Stimulated activated CD8-positive, alpha-beta memory T cell treated with anti-CD3 and anti-CD28 coated beads, Interleukin-4, amount 100 ng/mL, for 4 hours (primary cell): ENCODE results near the gene UPF1.

Source experiments
- DNase-seq, 2 donors: peaks; one replicate each; pipeline ENCODE4 v3.0.0-alpha.2; 2020; ENCODE audit warnings: low read depth in 2 of 2, low spot score in 1 of 2

UPF1 gene

DNA sequence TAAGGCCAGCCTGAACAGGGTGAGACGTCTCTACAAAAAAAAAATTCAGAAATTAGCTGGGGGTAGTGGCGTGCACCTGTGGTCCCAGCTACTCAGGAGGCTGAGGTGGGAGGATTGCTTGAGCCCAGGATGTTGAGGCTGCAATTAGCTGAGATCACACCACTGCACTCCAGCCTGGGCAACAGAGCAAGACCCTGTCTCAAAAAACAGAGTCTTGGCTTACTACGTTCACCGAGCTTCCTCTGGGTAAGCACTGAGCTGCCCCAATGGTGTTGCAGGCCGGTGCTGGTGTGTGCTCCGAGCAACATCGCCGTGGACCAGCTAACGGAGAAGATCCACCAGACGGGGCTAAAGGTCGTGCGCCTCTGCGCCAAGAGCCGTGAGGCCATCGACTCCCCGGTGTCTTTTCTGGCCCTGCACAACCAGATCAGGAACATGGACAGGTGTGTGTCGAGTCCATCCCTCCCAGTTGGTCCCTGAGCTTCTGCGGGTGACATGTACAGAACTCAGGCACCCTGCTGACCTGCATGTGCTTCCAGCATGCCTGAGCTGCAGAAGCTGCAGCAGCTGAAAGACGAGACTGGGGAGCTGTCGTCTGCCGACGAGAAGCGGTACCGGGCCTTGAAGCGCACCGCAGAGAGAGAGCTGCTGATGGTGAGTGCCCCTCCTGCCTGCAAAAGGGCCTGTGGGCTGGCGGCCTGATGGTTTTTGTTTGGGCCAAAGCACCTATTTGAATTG, 24.1 kb downstream of the UPF1 start:
- no peak for DNase-seq

DNA sequence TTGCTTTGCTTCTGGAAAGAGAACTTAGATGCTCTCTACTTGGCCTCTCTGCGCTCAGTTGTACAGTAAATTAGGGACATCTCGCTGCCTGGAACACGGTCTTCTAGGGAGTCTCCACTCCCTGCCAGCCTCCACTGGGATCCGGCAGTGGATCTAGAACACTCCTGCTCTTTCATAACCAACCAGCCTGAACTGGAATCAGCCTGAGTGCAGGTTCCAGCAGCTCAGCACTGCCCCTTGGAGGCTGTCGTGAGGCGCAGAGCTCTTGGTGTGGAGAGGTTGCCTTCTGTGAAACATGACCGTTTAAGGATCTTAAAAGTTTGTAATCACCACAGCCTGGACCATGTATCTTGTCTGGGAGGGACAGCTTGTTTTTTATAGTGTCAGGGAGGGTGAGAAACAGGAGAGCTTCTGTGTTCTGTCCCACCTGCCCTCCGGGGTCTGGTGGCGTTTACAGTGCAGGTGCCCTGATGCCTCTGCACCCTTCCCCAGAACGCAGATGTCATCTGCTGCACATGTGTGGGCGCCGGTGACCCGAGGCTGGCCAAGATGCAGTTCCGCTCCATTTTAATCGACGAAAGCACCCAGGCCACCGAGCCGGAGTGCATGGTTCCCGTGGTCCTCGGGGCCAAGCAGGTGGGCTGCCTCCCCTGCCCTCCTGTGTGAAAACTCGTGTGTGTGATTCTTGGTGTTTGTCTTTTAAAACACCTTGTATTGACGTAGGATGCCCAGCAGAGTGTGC, 24.8 kb downstream of the UPF1 start:
- no peak for DNase-seq

DNA sequence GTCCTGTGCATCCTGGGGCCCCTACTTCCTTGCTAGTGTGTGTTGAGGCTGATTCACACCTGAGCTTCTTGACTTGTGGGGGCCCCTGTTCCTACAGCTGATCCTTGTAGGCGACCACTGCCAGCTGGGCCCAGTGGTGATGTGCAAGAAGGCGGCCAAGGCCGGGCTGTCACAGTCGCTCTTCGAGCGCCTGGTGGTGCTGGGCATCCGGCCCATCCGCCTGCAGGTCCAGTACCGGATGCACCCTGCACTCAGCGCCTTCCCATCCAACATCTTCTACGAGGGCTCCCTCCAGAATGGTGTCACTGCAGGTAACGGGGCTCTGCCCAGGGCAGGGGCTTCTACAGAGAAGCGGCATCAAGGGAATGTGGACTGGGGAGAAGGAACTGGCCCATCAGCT, 25.5 kb downstream of the UPF1 start:
- no peak for DNase-seq

DNA sequence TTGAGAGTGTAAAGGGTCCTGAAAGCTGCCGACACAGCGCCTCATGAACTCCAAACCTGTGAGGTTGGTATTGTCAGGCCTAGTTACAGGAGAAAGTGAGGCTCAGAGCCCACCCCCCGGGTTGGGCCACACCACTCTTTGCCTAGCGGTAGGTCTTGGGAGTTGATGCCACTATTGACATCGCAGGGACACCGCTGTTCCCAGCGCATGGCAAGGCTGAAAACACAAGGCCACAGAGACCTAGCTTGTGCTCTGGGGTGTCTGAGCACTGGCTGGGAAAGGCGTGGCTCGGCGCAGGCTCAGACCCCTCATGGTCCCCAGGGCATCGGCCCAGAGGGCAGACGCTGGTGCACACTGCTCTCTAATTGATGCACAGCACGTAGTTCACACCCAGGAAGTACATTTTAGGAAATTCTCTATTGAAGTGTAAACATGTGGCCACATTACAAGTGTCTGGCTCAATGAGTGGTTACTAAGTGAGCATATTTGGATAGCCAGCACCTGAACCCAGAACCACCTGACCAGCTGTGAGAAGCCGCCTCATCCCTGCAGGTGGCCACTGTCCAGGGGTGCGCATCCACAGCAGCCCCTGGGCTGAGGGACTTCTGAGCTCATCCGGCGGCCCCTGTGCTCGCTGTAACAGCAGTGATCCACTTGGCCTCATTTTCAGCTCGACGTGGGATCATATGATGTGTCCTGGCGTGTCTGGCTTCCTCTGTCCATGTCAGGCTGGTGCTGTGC, 27.3 kb downstream of the UPF1 start:
- no peak for DNase-seq

DNA sequence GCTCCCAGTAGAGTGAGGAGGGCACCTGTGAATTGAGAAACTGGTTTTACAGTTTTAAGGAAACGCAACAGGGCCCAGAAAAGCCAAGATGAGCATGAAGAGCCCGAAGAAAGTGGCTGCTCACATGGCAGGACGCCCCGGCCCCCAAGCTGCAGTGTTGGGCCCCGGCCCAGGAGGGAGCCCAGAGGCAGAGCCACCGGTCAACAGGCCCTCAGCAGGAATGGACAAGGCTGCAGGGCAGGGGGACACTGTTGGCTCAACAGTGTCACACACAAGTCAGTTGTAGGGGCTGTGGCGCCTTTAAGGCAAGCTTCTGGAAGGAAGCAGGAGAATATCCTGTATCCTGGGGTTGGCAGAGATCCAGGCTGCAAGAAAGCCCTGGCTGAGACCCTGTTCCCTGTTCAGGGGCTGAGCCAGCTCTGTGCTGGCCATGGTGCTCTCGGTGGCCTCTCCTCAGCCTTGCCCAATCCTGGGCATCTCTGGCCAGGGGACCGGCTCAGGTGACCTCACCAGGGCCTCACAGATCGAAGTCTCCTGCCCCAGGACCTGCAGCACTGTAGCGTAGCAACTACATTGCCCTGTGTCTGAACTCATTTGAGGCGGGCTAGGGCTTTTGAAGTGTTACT, 28.0 kb downstream of the UPF1 start:
- DNase-seq: no peak

DNA sequence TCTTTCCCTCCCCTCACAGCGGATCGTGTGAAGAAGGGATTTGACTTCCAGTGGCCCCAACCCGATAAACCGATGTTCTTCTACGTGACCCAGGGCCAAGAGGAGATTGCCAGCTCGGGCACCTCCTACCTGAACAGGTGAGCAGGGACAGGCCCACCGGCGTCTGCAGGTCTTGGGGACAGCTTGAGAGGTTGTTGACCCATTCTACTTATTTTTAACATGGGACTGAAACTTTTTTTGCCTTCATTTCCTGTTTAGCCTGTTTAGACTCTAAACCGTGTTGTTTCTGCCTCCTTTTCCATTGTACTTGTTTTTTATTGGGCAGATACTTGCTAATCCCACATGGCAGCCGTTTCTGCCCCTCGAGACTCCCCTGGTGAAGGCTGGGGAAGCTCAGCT, 28.5 kb downstream of the UPF1 start:
- DNase-seq: no peak

DNA sequence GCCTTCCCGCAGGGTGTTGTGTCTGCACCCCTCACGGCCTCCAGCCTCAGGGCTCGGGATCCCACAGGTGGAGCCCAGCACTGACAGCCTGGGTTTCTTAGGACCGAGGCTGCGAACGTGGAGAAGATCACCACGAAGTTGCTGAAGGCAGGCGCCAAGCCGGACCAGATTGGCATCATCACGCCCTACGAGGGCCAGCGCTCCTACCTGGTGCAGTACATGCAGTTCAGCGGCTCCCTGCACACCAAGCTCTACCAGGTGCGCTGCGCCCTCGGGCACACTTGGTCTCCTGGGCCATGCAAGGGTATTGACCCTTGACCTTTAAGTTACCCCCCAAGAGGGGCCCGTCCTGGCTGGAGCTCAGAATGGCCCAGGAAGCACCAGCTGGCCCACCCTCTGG, 29.0 kb downstream of the UPF1 start:
- no peak for DNase-seq

DNA sequence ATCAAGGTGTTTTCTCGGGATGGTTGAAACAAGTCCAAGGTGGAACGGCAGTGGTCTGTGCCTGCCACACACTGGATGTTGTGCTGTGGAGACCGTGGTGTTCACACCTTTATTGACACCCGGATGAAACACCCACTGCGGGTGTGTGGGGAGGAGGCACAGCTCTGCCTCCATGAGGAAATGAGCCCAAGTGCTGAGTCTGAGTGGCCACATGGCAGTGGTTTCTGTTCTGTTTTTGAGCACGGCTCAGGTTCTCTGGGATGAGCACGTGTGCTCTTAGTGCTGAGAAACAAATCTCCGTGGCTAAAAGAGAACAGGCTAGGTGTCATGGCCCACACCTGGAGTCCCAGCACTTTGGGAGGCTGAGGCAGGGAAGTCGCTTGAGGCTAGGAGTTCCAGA, 29.5 kb downstream of the UPF1 start:
- no peak for DNase-seq

DNA sequence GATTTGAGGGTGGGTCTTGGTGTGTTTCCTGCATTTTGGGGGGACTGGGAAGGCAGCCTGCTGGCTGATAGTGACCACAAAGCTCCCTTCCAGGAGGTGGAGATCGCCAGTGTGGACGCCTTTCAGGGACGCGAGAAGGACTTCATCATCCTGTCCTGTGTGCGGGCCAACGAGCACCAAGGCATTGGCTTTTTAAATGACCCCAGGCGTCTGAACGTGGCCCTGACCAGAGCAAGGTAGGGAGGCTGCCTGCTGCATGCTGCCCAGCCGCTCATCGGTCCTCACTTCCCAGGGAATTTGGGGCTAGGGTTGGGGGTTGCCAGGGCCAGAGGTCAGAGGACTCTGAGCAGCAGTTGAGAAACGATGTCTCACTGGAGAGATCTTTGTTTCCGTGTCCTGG, 30.2 kb downstream of the UPF1 start:
- no peak for DNase-seq

DNA sequence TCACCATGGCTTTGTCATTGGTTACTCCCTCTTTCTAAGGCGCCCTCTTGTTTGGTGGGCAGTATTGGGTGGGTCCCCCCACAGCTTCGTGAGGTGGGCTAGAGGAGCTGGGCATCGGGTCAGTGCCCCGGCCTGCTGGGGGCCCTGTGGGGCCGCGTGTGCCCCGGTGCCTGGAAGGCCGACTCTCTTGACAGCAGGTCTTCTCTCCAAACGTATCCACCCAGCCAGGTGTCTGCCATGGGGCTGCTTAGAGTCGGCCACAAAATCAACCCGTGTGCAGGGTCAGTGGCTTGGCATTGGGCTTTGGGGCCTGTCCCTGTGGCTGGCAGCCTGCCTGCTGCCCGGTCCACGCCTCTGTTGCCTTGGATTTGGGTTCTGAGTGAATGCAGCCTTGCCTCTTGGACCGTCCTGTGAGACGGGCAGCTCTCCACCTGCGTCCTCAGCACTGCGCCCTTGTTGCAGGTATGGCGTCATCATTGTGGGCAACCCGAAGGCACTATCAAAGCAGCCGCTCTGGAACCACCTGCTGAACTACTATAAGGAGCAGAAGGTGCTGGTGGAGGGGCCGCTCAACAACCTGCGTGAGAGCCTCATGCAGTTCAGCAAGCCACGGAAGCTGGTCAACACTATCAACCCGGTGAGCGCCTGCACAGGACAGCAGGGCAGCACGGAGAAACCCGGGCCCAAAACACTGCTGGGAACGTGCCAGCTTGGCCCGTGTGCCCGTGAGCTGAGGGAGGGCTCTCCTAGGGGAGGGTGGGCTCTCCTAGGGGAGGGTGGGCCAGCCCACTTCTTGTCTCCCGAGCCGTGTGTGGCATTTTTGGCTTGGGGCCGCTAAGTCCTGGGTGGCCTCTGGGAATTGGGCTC, 31.4 kb downstream of the UPF1 start:
- no peak for DNase-seq

DNA sequence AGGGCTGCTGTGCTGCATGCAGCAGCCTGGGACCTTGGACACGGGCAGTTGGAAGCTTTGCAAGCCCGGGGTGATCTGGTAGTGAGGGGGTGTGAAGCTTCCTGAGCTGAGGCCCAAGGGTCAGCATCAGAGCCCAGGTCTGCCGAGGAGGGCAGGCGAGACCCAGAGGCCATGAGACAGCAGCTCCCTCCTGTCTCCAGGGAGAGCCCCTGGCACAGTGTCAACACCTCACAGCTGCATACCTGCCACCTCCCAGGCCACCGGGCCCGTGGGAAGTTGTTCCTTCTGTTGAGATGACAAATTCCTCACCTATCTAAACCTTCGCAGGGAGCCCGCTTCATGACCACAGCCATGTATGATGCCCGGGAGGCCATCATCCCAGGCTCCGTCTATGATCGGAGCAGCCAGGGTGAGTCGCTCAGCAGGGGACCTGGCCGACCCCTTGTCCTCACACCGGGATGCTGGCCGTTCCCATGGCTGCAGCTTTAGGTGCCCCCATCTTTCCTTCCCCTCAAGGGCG, 32.1 kb downstream of the UPF1 start:
- no peak for DNase-seq

DNA sequence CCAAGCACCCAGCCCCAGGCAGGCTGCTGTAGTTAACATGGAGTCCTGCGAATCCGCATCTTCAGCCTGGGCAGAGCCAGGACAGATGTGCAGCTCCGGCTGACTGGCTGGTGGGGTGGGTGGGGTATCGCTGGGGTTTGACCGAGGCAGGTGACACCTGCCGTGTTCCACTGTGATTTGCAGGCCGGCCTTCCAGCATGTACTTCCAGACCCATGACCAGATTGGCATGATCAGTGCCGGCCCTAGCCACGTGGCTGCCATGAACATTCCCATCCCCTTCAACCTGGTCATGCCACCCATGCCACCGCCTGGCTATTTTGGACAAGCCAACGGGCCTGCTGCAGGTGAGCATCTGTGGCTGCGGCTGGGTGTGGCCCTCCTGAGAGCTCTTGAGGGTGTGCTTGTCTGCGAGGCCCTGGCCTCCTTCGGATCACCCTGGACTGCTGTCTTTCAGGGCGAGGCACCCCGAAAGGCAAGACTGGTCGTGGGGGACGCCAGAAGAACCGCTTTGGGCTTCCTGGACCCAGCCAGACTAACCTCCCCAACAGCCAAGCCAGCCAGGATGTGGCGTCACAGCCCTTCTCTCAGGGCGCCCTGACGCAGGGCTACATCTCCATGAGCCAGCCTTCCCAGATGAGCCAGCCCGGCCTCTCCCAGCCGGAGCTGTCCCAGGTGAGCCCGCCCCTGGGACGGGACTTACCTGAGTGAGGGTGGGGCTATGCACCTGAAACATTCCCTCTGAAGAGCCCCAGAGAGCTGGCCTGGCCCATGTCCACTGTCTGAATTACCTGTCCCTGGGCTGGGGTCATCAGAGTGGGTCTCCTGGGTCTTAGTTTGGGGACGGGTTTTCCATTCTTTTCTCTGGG, 33.6 kb downstream of the UPF1 start:
- no peak for DNase-seq

DNA sequence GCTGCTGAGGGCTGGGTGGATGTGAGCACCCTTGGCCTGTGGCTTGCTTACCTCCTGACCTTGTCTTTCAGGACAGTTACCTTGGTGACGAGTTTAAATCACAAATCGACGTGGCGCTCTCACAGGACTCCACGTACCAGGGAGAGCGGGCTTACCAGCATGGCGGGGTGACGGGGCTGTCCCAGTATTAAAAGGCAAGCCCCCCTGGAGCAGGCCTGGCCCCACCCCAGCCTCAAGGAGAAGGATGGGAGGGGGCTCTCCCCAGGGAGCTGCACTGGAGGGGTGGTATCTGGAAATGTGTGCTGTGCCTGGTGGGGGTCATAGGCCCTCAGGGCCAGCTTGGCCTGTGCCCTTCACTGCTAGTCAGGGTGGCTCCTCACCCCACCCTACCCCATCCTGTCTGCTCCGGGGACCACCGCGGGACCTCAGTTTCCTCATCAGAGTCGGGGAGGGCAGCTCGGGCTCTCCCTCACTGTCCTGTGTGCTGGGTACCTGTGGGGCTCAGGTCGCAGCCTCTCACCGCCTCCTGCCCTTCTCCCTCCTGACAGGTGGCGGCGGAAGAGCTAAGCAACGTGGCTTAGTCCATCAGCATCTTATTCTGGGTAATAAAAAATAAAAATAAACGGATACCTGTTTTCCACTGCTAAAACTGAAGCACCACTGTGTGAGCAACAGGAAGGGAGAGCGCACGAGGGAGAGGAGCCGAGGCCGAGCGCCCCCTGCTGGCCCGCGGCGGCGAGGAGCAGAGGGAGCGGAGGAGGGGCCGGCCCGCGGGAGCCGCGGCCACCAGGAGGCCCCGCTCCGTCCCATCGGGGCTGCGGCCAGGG, 34.4 kb downstream of the UPF1 start:
- DNase-seq: peak in 1 of 2 donors; percentile 25

DNA sequence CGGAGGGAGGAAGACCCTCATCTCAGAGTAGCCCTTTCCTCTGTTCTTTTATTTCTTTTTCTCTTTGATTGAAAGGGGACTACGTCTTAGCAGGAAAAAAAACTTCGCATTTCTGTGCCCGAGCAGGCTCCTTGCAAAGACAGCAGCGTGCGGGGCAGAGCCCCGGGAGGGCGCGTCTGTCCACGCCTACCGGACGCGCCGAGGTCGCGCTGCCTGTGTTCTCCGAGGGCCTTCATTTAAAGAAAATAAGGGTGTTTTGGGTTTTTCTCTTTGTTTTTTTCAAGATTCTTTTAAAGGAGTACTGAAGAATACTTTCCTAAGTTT, 35.0 kb downstream of the UPF1 start:
- no peak for DNase-seq

DNA sequence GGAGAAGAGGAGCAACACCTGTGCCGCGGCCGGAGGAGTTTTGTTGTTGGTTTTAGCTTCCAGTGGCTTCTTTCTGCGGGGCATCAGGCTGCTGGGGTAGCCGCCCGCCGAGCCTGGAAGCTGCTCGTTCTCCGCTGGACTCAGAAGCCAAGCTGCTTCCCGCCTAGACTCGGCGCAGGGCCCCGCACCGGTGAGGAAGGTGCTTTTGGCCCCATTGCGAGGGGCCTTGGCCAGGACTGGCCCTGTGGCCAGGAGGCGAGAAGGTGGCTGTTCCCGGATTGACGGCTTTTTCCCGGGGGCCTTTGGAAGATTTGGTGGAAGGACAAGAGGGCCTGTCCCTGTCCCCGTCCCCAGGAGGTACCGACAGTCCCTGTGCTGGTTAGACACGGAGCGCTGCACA, 35.4 kb downstream of the UPF1 start:
- DNase-seq: no peak

DNA sequence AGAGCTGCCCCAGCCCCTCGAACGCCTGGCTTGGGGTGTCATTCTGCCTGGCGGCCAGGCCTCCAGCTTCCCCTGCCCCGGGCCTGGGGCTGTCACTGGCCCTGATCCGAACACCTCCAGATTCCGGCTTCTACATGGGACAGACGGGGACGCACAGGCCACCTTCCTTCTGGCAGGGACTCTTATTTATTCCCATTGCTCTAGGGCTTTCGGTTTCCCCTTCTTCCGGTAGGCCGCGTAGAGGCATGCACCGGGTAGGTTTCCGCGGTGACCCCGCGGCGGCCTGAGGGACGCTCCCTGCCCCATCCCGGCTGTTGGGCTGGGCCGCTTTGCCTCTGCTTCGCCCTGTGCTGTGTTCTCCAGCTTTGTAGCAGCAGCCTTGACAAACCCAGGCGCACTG, 36.0 kb downstream of the UPF1 start:
- no peak for DNase-seq

DNA sequence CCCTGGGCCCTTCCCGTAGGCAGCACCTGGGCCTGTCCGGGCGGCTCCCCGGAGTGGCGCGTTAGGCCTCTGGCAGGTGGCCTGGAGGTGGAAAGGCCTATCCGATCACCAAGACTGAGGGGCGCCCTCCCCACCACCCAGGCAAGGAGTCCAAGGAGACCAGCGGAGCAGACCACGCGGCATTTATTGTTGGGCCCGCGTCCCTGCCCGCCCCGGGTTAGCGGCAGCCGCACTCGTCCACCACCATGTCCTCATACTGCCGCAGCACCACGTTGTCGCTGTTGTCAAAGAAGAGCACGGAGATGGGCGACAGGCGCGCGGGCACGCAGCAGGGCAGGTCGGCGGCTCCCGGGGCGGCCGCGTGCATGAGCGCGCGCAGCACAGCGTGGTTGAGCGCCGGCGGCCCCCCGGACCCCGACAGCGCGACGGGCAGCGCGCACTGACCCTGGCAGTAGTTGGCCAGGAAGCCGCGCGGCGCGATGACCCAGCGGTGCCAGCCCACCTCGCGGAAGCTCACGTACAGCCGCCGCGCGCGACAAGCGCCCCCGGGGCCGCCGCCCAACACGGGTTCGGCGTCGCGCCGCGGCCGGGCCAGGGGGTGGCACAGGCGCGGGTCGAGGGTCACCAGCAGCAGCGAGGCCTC, 36.7 kb downstream of the UPF1 start:
- no peak for DNase-seq

DNA sequence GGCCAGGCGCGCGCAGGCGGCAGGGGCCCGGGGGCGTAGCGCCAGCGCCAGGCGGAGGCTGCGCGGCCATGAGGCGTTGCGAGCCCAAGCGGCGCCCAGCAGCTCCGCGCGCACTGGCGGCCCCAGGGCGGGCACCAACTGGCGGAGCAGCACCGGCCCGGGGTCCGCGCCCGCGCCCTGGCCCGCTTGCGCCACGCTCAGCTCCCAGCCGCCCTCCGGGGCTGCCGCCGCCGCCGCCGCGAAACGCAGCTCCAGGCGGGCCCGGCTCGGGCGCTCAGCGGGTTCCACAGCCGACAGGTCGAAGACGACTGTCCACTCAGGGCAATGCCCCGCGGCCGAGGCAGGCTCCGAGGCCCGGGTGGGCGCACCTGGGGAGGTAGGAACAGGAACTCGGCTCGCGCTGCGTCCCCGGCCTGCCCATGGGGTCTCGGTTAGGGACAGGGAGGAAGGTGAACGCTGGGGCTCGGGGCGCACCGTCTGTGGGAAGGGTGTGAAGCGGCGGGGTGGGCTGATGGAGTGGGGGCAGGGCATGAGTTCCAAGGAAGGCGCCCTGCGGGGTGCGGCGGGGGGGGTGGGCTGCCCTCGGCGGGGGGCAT, 37.4 kb downstream of the UPF1 start:
- no peak for DNase-seq
